Activated B cell treated with CpG ODN at 0.5 μM for 24 hours (primary cell): Measurements from ENCODE around the gene RPS6KA5. TPM values are rescaled to one million over a fixed set of nuclear protein-coding genes. Genes with fewer than 3 reads are reported as not detected.

Source experiments
- ATAC-seq: fragments of 200-7000 bp; cut with Tn5 transposase; one replicate; pipeline ENCODE4 v1.10.0; 2021; ENCODE audit warnings: low read depth, mild to moderate bottlenecking, moderate library complexity
- CTCF ChIA-PET: fragments of 350-600 bp; sonication (Branson Sonifier 250); formaldehyde crosslinking; loops from one replicate; lab custom pipeline; 2021; ENCODE audit warnings: antibody characterized with exemption; lab: Charles Lee
- POLR2A ChIA-PET: fragments of 350-600 bp; sonication (Branson Sonifier 250); formaldehyde crosslinking; loops from one replicate; lab custom pipeline; 2021; ENCODE audit warnings: antibody characterized with exemption; lab: Charles Lee
- DNase-seq: peaks from one replicate; pipeline ENCODE4 v3.0.0; 2022
- H3K27ac Mint-ChIP-seq: one replicate; pipeline ENCODE4 v1.8.0; 2020; ENCODE audit warnings: mixed read lengths
- H3K27me3 Mint-ChIP-seq: one replicate; pipeline ENCODE4 v1.8.0; 2021; ENCODE audit warnings: mixed read lengths
- H3K36me3 Mint-ChIP-seq: one replicate; pipeline ENCODE4 v1.8.0; 2021; ENCODE audit warnings: low read depth, mixed read lengths
- H3K4me1 Mint-ChIP-seq: one replicate; pipeline ENCODE4 v1.8.0; 2021; ENCODE audit warnings: mixed read lengths
- H3K4me3 Mint-ChIP-seq: one replicate; pipeline ENCODE4 v1.8.0; 2020; ENCODE audit warnings: mild to moderate bottlenecking, mixed read lengths
- H3K9me3 Mint-ChIP-seq: one replicate; pipeline ENCODE4 v1.8.0; 2020; ENCODE audit warnings: mixed read lengths
- intact Hi-C: fragments of 100-400 bp; cut with micrococcal nuclease; formaldehyde crosslinking; loops from one replicate; pipeline ENCODE4 v1.15.1; 2024
- total RNA-seq: library from RNA; stranded (reverse); gene quantifications from 2 replicates; pipeline ENCODE4 v1.2.3, GENCODE V29; 2022
- TF ChIP-seq, protein P1 (sequence below): fragments of 200-600 bp; IDR thresholded peaks from one replicate; pipeline ENCODE4 v1.8.0; 2022; ENCODE audit warnings: antibody characterized with exemption, mild to moderate bottlenecking

RPS6KA5 gene
- total RNA-seq, 1 donor from 2014 or later: 16.3 TPM

GRCh38 chr14:91015435-91015834, 45.0 kb downstream of the RPS6KA5 start:
- ChIA-PET CTCF (no interaction called here), POLR2A (no interaction called here)
- Mint-ChIP-seq H3K27me3 (no peaks in the 10 kb centered on the region), H3K36me3 (peaks cover 6% of the 10 kb centered on the region), H3K4me1 (peaks cover 32% of the 10 kb centered on the region), H3K27ac (no peak overlapping the region), H3K4me3 (no peak overlapping the region), H3K9me3 (no peaks in the 10 kb centered on the region)
- intact Hi-C loops: no loop called here
- DNase-seq (no peak), ATAC-seq (no peak)
- TF ChIP-seq, protein P1, sequence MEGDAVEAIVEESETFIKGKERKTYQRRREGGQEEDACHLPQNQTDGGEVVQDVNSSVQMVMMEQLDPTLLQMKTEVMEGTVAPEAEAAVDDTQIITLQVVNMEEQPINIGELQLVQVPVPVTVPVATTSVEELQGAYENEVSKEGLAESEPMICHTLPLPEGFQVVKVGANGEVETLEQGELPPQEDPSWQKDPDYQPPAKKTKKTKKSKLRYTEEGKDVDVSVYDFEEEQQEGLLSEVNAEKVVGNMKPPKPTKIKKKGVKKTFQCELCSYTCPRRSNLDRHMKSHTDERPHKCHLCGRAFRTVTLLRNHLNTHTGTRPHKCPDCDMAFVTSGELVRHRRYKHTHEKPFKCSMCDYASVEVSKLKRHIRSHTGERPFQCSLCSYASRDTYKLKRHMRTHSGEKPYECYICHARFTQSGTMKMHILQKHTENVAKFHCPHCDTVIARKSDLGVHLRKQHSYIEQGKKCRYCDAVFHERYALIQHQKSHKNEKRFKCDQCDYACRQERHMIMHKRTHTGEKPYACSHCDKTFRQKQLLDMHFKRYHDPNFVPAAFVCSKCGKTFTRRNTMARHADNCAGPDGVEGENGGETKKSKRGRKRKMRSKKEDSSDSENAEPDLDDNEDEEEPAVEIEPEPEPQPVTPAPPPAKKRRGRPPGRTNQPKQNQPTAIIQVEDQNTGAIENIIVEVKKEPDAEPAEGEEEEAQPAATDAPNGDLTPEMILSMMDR: no peak

DNA sequence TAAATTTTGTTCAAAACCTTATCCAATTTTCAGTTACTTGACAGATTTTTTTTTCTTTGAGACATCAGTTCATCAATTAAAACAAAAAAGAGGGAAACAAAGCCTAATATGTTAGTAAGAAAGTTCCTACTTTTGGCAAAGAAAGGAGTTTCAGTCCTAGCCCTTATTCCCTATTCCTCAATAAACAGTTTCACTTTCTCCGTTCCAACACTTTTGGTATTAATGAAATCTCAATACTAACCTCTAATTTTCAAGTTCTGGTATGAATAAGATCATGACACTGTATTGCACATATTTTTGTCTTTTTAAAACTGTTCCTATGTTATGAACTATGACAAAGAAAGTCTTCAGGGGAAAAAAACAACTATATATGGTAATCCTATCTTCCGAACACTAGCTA, 48.4 kb downstream of the RPS6KA5 start:
- Mint-ChIP-seq H3K27me3 (no peaks in the 10 kb centered on the region), H3K4me3 (no peak overlapping the region), H3K27ac (no peak overlapping the region), H3K4me1 (peaks cover 51% of the 10 kb centered on the region), H3K9me3 (no peaks in the 10 kb centered on the region), H3K36me3 (no peaks in the 10 kb centered on the region)
- TF ChIP-seq, protein P1: no peak
- ChIA-PET POLR2A (interaction anchor here (1.7 to 3.3 kb wide), 2 partner anchors 11 to 48 kb away, joined by 10 to 17 read pairs; partner anchors contain the start of gene RPS6KA5), CTCF (interaction anchor here (1.0 to 1.3 kb wide), 4 partner anchors 10 to 161 kb away, joined by 4 read pairs; no protein-coding TSS in a partner anchor)
- no peak for ATAC-seq
- DNase-seq: no peak
- intact Hi-C loops: no loop called here

GRCh38 chr14:91010153-91010533, 50.3 kb downstream of the RPS6KA5 start:
- Mint-ChIP-seq H3K27me3 (no peaks in the 10 kb centered on the region), H3K27ac (peak overlapping the region; percentile 92)

GRCh38 chr14:91009501-91010152, 50.8 kb downstream of the RPS6KA5 start:
- Mint-ChIP-seq H3K27ac (peak overlapping the region; percentile 92), H3K4me1 (peaks cover 57% of the 10 kb centered on the region), H3K4me3 (peak overlapping the region; percentile 75), H3K27me3 (no peaks in the 10 kb centered on the region), H3K36me3 (no peaks in the 10 kb centered on the region), H3K9me3 (no peaks in the 10 kb centered on the region)
- intact Hi-C loops: loop anchor here (1.0 to 5.0 kb wide), 5 partner anchors 13 to 233 kb away; partner anchors contain the start of genes DGLUCY, GPR68 and RPS6KA5
- DNase-seq (no peak), ATAC-seq (peak; percentile 87)
- CTCF ChIA-PET: interaction anchor here (0.8 to 1.1 kb wide), 5 partner anchors 14 to 164 kb away, joined by 3 to 5 read pairs (median 3); no protein-coding TSS in a partner anchor
- TF ChIP-seq, protein P1: no peak
- POLR2A ChIA-PET: interaction anchor here (0.6 to 4.4 kb wide), 17 partner anchors 9 to 133 kb away, joined by 3 to 38 read pairs (median 5); partner anchors contain the start of genes DGLUCY and RPS6KA5

More at GRCh38 chr14:91010153-91010533, 50.3 kb downstream of the RPS6KA5 start:
- Mint-ChIP-seq H3K9me3 (no peaks in the 10 kb centered on the region), H3K4me1 (peaks cover 57% of the 10 kb centered on the region), H3K36me3 (no peaks in the 10 kb centered on the region), H3K4me3 (peak overlapping the region; percentile 55)
- ChIA-PET CTCF (interaction anchor here (0.9 to 1.1 kb wide), 5 partner anchors 15 to 163 kb away, joined by 3 to 5 read pairs (median 3); no protein-coding TSS in a partner anchor), POLR2A (interaction anchor here (0.8 to 4.4 kb wide), 15 partner anchors 9 to 132 kb away, joined by 3 to 38 read pairs (median 6); partner anchors contain the start of genes DGLUCY and RPS6KA5)
- no peak for ATAC-seq
- intact Hi-C loops: no loop called here
- TF ChIP-seq, protein P1: no peak
- no peak for DNase-seq
